Right cardiac atrium (tissue), 5 donors: ENCODE measurements around the gene PAPOLG. TPM values are rescaled to one million over a fixed set of nuclear protein-coding genes. Genes with fewer than 3 reads are reported as not detected.
"Not testable (repeated sequence)": the region's sequence is repeated elsewhere in the genome, so short reads cannot be mapped to it uniquely, and the experiment has no call there.

ENCODE experiments used
- ATAC-seq, 2 donors: fragments of 200-7000 bp; cut with Tn5 transposase; one replicate each; pipeline versions ENCODE4 v1.8.0 to v1.9.1; 2020; ENCODE audit warnings: moderate library complexity in 2 of 2, mild to moderate bottlenecking in 1 of 2
- DNase-seq, 3 donors: peaks; one replicate each; pipeline ENCODE4 v3.0.0-alpha.2; 2020
- H3K27ac ChIP-seq: one replicate; pipeline ENCODE4 v1.5.1; 2013; ENCODE audit warnings: mild to moderate bottlenecking, low read length, control low read depth, moderate library complexity
- H3K27me3 ChIP-seq: one replicate; pipeline ENCODE4 v1.6.1; 2013; ENCODE audit not compliant: control insufficient read depth, insufficient read depth
- H3K4me1 ChIP-seq: one replicate; pipeline ENCODE4 v1.6.1; 2013; ENCODE audit warnings: low read length; ENCODE audit not compliant: control insufficient read depth, insufficient read depth
- H3K4me3 ChIP-seq: one replicate; pipeline ENCODE4 v1.5.1; 2013; ENCODE audit warnings: low read length, control low read depth
- H3K9me3 ChIP-seq: one replicate; pipeline ENCODE4 v1.6.1; 2013; ENCODE audit warnings: low read length; ENCODE audit not compliant: control insufficient read depth
- WGBS: extraction: QIAGEN DNeasy Blood & Tissue Kit; methylation state at CpG from one replicate; pipeline ENCODE4 v1.1.7; 2013; 5-methylcytosine and 5-hydroxymethylcytosine counted together
- intact Hi-C, 4 donors: fragments of 100-400 bp; cut with DNase I; formaldehyde crosslinking; loops; one replicate each; pipeline versions ENCODE4 v1.11.0 to v1.14.0; 2022 to 2023
- polyA plus RNA-seq: library from polyadenylated mRNA; stranded (reverse); fragments of 200-250 nt; gene quantifications from one replicate; pipeline ENCODE4 v1.2.3, GENCODE V29; 2013
- total RNA-seq, 4 donors: library from RNA; stranded (reverse); fragmentation: NEBNext Ultra II Directional; extraction: Animal tissue kit (Norgen Biotek cat#: 25700); gene quantifications; one replicate each; pipeline ENCODE4 v1.2.1, GENCODE V29; 2021
- donor health status: healthy with polysubstance abuse.
- donor health status: DM: no; HTN: yes; CAD: no.
- donor health status: DM: no; HTN: no; CAD: no.
- donor health status: DM: no; HTN: yes; CAD: no; lungs with severe emphysema.
- donor health status: DM: yes; HTN: yes; CAD: no.

Gene PAPOLG
- total and polyA plus RNA-seq, 5 donors: 4.5 to 9.6 (median 9.0) TPM

DNA sequence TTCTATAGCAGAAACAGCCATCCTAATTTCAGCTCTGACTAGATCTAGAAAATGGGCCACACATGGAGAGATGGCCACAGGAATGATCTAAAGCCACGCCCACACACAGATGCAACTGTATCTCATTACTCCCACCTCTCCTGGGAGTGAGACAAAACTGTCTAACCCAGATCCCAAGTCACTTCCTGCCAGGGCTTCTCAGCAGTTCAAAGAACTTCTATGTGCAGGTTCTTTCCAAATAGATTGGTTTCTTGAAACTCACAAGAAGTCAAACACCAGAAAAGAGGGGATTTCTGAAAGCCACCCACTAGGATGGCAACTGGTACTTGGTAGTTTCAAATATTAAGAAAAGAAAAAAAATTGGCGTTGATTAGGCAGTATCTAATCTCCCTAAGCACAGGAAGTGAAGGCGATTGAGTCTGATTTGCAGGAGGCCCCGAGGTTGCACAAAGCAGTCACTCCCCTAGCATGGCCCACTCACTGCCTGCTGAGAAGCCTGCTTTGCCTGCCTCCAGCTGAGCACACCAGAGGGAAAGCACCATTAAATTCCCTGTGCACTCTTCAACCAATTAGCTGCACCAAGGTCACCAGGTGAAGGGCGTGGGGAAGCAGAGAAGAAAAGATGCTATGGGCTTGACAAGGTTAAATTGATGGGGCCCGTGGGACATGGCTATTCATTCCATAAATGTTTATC, 51.1 kb downstream of the PAPOLG start:
- H3K27me3 ChIP-seq: no peaks in the 10 kb centered on the region
- no peak overlapping the region for H3K4me3 ChIP-seq
- H3K4me1 ChIP-seq: peaks cover 2% of the 10 kb centered on the region
- intact Hi-C loops: loop anchor here in 1 of 4 donors (10.0 kb wide), 1 partner anchor 188 kb away; no protein-coding TSS in a partner anchor
- DNase-seq (no peak), ATAC-seq (no peak)
- H3K9me3 ChIP-seq: no peaks in the 10 kb centered on the region
- no peak overlapping the region for H3K27ac ChIP-seq
- WGBS: 48% methylated on average over 6 of the region's 6 CpGs

DNA sequence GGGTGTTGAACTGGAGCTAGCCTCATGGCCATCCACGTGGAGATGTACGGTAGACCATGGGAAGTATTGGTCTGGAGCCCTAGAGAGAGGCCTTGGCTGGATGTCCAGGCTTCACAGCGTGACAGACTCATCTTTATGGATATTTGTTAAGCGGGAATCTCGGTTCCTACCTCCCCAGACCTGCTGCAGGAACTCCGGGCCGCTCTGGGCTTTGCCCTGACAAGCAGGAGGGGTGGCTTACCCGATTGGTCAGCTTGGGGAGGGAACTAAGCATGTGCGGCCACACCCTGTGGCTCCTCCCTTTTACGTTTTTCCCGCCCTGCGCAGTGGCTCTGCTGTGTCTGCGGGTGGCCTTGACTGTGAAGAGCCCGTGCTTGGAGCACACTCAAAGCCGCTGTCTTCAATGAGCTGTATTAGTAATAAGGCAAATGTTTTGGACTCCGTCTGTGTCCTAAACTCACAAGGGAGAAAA, 52.3 kb downstream of the PAPOLG start:
- DNase-seq (no peak), ATAC-seq (no peak)
- no peak overlapping the region for H3K4me3 ChIP-seq
- peaks cover 2% of the 10 kb centered on the region for H3K4me1 ChIP-seq
- H3K27ac ChIP-seq: no peak overlapping the region
- H3K9me3 ChIP-seq: no peaks in the 10 kb centered on the region
- no peaks in the 10 kb centered on the region for H3K27me3 ChIP-seq
- 85% methylated on average over 16 of the region's 16 CpGs for whole genome bisulfite sequencing
- intact Hi-C loops: loop anchor here in 1 of 4 donors (10.0 kb wide), 1 partner anchor 186 kb away; no protein-coding TSS in a partner anchor

DNA sequence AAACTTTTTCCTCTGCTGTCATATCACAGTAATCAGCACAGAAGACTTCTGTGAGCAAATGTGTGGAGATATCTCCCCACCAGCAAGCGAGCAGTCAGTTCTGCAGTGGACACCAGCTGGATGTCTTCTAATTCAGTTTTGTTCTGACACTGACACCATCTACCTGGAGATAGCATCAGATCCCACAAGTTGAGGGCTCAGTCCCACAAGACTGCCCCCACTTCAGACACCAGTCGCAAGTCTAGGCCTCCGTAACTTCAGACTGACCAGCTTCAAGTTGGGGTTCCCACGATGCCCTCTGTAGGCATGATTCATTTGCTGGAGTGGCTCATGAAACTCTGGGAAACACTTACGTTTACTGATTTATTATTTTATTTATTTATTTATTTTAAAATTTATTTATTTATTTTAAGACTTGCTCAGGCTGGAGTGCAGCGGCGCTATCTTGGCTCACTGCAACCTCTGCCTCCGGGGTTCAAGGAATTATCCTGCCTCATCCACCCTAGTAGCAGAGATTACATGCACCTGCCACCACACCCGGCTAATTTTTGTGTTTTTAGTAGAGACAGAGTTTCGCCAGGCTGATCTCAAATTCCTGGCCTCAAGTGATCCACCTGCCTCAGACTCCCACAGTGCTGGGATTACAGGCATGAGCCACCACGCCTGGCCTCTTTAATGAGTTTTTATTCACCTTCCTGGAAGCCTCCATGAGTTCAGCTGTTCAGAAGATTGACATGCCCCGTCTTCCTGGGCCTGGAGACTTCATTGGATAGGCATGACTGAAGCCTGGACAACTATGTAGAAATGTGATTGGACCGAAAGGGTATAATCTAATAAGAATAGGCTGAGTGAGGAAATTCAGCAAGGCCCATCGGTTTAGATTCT, 55.7 kb downstream of the PAPOLG start:
- Histone ChIP-seq H3K4me1 (peaks cover 2% of the 10 kb centered on the region), H3K9me3 (no peaks in the 10 kb centered on the region), H3K4me3 (no peak overlapping the region), H3K27me3 (no peaks in the 10 kb centered on the region), H3K27ac (no peak overlapping the region)
- intact Hi-C loops: no loop called here
- no peak for ATAC-seq
- no peak for DNase-seq
- 90% methylated on average over 14 of the region's 14 CpGs for WGBS

DNA sequence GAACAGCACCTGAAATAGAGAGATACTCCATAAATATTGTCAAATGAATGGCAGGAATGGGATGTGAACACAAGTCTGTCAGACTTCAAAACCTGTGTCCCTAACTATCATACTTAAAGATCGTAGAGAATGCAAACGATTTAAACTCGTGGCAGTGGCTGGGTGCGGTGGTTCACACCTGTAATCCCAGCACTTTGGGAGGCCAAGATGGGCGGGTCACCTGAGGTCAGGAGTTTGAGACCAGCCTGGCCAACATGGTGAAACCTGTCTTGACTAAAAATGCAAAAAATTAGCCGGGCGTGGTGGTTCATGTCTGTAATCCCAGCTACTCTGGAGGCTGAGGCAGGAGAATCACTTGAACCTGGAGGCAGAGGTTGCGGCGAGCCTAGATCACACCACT, 61.1 kb downstream of the PAPOLG start:
- H3K9me3 ChIP-seq, H3K27me3 ChIP-seq, H3K4me3 ChIP-seq, intact Hi-C loops, H3K4me1 ChIP-seq, DNase-seq, H3K27ac ChIP-seq, ATAC-seq: not testable (repeated sequence)
- 92% methylated on average over 9 of the region's 9 CpGs for whole genome bisulfite sequencing

DNA sequence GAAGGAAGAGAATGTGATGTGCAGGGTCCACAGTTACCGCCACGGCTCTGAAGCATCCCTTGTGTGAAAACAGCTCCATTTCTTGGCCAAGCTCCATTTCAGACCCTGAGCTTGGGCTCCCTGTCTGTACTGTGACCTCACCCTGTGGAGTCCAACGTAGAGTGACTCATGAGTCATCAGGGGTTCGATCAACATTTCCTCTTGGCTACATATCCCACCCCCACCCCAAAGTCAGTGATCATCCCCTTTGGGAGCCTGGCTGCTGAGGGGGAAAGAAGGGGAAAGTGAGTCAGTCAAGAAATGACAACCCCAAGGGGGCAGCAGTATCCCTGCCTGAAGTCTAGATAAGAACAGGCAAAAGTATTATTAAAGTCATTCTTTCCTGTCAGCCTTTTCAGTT, 62.2 kb downstream of the PAPOLG start:
- no peak overlapping the region for H3K27ac ChIP-seq
- H3K4me3 ChIP-seq: no peak overlapping the region
- no peaks in the 10 kb centered on the region for H3K27me3 ChIP-seq
- ATAC-seq (no peak), DNase-seq (no peak)
- intact Hi-C loops: no loop called here
- 58% methylated on average over 4 of the region's 4 CpGs for WGBS
- no peaks in the 10 kb centered on the region for H3K4me1 ChIP-seq
- no peaks in the 10 kb centered on the region for H3K9me3 ChIP-seq

DNA sequence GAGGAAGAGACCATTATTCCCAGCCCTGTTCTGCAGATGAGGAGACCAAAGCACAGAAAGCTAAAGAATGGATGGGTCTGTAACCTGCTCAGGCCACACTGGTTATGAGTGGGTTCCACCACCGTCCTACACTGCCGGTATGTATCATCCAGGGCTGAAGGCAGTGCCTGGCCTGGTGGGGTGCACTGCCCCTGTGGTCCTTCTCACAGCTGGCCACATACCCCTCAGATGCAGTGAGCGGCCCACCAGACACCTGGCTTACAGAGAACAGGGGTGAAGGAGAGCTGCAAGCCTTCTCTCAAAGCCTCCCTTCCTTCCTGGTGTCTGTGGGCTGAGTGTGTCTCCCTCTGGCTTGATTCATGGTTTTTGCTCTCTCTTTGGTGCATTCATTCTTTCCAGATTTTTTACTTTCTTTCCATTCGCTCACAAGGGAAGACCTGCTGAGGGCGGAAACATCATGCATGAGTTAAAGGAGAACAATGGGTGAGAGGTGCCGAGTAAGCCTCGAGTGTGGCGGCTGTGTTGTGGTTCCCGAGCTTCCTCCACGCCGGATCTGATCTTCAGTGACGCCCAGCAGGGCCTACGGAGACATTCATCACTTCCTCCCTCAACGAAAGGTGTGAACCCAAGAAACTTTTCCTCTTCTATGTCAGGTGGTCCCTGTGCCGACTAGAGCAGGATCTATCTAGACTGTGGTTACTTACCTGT, 63.2 kb downstream of the PAPOLG start:
- Histone ChIP-seq H3K27ac (no peak overlapping the region), H3K4me1 (no peaks in the 10 kb centered on the region), H3K9me3 (no peaks in the 10 kb centered on the region), H3K4me3 (no peak overlapping the region), H3K27me3 (no peaks in the 10 kb centered on the region)
- intact Hi-C loops: no loop called here
- ATAC-seq (peak in 1 of 2 donors; percentile 21), DNase-seq (peak in 1 of 3 donors; percentile 56)
- WGBS: 76% methylated on average over 15 of the region's 15 CpGs

DNA sequence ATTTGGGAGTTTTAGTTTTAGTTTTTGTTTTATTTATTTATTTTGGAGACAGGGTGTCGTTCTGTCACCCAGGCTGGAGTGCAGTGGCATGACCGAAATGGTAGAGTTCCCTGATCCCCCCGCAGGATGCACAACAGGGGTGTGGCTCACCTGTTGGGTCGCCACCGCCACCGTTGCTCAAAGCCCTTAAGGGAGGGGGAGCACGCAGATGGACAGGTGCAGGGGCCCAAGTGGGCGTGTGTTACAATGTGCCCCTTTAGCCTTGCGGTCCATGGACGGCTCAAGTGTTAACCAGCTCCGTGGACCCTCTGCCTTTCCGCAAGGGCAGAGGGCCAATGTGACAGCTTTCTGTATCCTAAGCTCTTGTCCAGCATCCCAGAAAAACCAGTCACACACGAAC, 63.9 kb downstream of the PAPOLG start:
- DNase-seq (no peak), ATAC-seq (no peak)
- H3K27me3 ChIP-seq: no peaks in the 10 kb centered on the region
- H3K27ac ChIP-seq: no peak overlapping the region
- H3K9me3 ChIP-seq: no peaks in the 10 kb centered on the region
- no peaks in the 10 kb centered on the region for H3K4me1 ChIP-seq
- WGBS: 89% methylated on average over 13 of the region's 13 CpGs
- H3K4me3 ChIP-seq: no peak overlapping the region
- intact Hi-C loops: no loop called here

DNA sequence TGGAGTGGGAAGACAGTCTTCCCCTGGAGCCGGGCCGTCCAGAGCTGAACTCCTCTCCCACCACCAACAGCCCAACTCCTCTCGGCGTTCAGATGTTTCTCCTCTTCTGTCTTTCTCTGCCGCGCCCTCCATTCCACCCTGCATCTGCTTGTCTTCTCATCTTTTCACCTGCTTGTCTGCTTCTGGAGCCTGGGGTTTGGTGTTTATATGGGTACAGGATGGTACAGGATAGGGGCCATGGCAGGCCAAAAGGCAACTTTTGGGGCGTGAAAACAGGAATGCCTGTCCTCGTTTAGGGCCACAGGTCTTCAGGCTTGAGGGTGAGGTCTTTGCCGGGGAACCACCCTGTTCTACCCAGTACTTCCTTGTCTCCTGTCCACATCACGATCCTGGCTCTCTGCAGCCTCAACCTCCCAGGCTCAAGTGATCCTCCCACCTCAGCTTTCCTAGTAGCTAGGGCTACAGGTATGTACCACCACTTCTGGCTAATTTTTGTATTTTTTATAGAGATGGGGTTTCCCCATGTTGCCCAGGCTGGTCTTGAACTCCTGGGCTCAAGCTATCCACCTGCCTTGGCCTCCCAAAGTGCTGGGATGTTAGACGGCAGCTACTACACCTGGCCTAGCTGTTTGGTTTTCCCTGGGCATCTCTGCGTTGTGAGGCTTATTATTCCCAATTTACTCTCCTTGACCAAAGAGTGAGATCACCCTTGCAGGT, 64.5 kb downstream of the PAPOLG start:
- Histone ChIP-seq H3K4me3 (no peak overlapping the region), H3K9me3 (no peaks in the 10 kb centered on the region), H3K27me3 (no peaks in the 10 kb centered on the region), H3K27ac (no peak overlapping the region), H3K4me1 (no peaks in the 10 kb centered on the region)
- no peak for ATAC-seq
- intact Hi-C loops: no loop called here
- DNase-seq: no peak
- WGBS: 92% methylated on average over 12 of the region's 12 CpGs

DNA sequence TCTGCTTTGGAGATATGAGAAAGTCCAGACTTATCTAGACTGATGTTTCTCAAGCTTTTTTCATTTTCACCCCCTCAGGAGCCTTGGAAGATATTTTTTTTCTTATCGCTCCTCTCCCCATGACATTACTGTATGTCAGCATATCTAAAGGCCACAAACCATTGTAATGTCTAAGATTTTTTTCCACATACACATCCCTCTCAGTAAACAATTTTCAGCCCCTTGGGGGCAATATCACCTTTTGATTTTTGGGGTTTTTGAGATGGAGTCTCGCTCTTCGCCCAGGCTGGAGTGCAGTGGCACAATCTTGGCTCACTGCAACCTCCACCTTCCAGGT, 65.0 kb downstream of the PAPOLG start:
- H3K27ac ChIP-seq: no peak overlapping the region
- H3K4me1 ChIP-seq: no peaks in the 10 kb centered on the region
- no peaks in the 10 kb centered on the region for H3K27me3 ChIP-seq
- no peaks in the 10 kb centered on the region for H3K9me3 ChIP-seq
- DNase-seq: no peak
- ATAC-seq: no peak
- intact Hi-C loops: no loop called here
- WGBS: 93% methylated on average over 3 of the region's 3 CpGs
- no peak overlapping the region for H3K4me3 ChIP-seq

DNA sequence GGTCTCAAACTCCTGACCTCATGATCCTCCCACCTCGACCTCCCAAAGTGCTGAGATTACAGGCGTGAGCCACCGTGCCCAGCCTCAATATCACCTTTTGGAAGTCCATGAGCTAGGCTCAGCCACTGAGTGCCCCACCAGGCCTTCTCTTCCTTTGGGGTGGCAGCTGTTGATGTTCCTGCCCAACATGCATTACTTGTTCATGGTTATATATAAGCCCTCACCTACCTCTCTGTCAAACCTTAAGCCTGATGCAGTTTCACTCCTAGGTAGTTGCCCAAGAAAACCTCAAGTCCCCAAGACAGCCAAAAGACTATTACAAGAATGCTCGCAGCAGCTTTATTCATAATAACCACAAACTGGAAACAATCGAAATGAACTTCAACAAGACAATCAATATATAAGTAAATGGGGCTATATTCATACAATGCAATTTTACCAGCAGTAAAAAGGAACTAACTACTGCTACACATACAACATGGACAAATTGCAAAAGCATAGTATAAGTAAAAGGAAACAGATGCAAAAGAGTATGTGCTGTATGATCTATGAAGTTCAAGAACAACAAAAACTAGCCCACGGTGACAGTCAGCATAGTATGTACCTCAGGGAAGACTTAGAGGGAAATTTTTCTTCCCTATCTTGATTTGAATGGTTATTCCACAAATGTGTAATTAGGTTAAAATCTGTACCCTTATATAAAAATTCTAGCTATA, 65.7 kb downstream of the PAPOLG start:
- WGBS: 84% methylated on average over 6 of the region's 6 CpGs
- intact Hi-C loops: no loop called here
- ATAC-seq (no peak), DNase-seq (no peak)
- Histone ChIP-seq H3K9me3 (no peaks in the 10 kb centered on the region), H3K27ac (no peak overlapping the region), H3K27me3 (no peaks in the 10 kb centered on the region), H3K4me1 (no peaks in the 10 kb centered on the region), H3K4me3 (no peak overlapping the region)
